ENCODE data around the gene JUND. TPM values are rescaled to one million over a fixed set of nuclear protein-coding genes. Genes with fewer than 3 reads are reported as not detected.

Gene JUND
- total and polyA plus RNA-seq, 5 donors from 2014 or later = 30.7 to 1,564 (median 71.7) TPM

DNA sequence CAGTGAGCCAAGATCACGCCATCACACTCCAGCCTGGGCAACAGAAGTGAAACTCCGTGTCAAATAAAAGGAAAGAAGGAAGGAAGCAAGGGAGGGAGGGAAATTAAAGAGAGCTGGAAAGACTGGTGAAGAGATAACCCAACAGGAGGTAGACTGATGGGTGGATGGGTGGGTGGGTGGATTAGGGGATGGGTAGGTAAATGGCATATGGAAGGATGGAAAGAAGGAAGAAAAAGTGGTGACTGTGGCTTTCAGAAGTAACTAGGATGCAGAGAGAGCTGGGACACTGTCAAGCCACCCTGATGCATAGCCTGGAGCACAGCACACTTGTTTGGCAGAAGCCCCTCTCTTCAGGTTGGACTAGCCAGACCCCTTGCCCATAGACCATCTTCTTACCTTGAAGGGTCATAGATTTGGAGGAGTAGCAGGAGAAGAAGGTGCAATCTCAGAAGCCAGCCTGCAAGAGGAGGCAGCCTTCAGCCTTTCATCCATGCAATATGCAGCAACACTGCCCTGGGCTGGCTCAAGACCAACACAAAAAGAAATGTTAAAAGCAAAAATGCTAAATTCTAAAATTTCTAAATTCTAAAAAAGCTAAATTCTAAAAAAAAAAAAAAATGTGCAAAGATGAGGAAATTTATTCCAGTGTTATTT lies 12.2 kb downstream of the JUND start:
- DNase-seq = peak in 1 of 3 donors; percentile 28
- Mint-ChIP-seq H3K27me3 (peaks cover 19% of the 10 kb centered on the region), H3K9me3 (peaks cover 0 to 14% (median 0%) of the 10 kb centered on the region in 7 donors), H3K36me3 (peaks cover 16% of the 10 kb centered on the region), H3K27ac (no peak overlapping the region), H3K4me3 (peak overlapping the region in 2 of 4 donors; percentile 47 to 98), H3K4me1 (peaks cover 0 to 22% (median 5%) of the 10 kb centered on the region in 4 donors)
- no peaks in the 10 kb centered on the region for H3K4me1 ChIP-seq (ENCODE audit: control insufficient read depth, insufficient read depth, low read length, poor library complexity, severe bottlenecking)
- H3K4me3 ChIP-seq (ENCODE audit: low read depth, low read length) = no peak overlapping the region
- H3K36me3 ChIP-seq (ENCODE audit: control insufficient read depth, insufficient read depth, low read length) = peaks cover 20% of the 10 kb centered on the region
- ATAC-seq (ENCODE audit: low read depth in 2 of 2) = no peak
- no peak overlapping the region for H3K27ac ChIP-seq (ENCODE audit: insufficient read depth, low read length, poor library complexity, severe bottlenecking)
- H3K9me3 ChIP-seq (ENCODE audit: control insufficient read depth in 2 of 2, low read length in 2 of 2) = no peaks in the 10 kb centered on the region
- no peaks in the 10 kb centered on the region for H3K27me3 ChIP-seq (ENCODE audit: control insufficient read depth, insufficient read depth, low read length)

DNA sequence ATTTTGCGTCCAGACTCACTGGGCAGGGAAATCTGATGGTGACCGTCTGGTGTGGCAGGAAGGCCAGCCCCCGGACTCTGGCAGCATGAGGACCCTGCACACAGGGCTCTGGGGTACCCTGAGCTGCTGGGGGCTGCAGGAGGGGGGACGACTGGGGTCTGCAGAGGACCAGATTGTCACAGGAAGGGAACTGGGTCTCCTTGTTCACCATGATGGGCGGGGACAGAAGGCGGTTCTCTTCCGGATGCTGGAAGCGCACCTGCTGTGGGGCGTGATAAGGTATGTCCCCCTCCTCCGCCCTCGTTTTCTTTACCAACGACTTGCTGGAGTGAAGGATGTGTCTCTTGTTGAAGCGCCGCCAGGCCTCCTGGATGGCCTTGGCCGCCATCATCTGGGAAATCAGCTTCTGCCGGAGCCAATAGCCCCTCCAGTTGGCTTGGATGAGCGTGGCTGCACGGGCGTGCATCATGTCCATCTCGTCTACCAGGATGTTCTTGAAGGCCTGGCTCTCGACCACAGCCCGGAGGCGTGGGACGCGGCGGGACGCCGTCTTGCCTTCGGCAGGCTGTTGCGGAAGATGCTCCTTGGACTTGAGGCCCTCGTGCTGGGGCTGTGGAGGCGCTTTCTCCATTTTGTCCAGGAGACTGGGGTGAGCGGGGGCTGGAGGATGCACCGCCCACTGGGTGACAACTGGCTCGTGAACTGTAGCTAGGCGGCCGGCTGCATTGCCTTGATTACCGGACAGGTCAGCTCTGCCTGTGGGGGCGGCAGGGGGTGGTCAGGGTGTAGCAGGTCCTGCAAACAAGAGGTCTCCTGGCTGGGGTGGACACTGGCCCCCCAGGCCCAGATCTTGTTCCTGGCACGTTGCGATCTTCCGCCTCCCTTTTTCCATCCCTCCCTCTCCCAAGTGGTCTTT lies 14.4 kb downstream of the JUND start:
- peaks cover 16% of the 10 kb centered on the region for H3K36me3 Mint-ChIP-seq
- H3K4me1 Mint-ChIP-seq = peaks cover 0 to 8% (median 2%) of the 10 kb centered on the region in 4 donors
- Histone ChIP-seq H3K9me3 (ENCODE audit: control insufficient read depth in 2 of 2, low read length in 2 of 2) (no peaks in the 10 kb centered on the region), H3K36me3 (ENCODE audit: control insufficient read depth, insufficient read depth, low read length) (peaks cover 20% of the 10 kb centered on the region), H3K4me1 (ENCODE audit: control insufficient read depth, insufficient read depth, low read length, poor library complexity, severe bottlenecking) (no peaks in the 10 kb centered on the region), H3K27me3 (ENCODE audit: control insufficient read depth, insufficient read depth, low read length) (no peaks in the 10 kb centered on the region), H3K4me3 (ENCODE audit: low read depth, low read length) (no peak overlapping the region), H3K27ac (ENCODE audit: insufficient read depth, low read length, poor library complexity, severe bottlenecking) (no peak overlapping the region)
- ATAC-seq (ENCODE audit: low read depth in 2 of 2) (no peak), DNase-seq (peak in 1 of 3 donors; percentile 43)
- peaks cover 14% of the 10 kb centered on the region for H3K27me3 Mint-ChIP-seq
- H3K9me3 Mint-ChIP-seq = peaks cover 0 to 9% (median 0%) of the 10 kb centered on the region in 7 donors
- H3K4me3 Mint-ChIP-seq = peak overlapping the region in 2 of 4 donors; percentile 26 to 51
- peak overlapping the region in 1 of 3 donors; percentile 47 for H3K27ac Mint-ChIP-seq

DNA sequence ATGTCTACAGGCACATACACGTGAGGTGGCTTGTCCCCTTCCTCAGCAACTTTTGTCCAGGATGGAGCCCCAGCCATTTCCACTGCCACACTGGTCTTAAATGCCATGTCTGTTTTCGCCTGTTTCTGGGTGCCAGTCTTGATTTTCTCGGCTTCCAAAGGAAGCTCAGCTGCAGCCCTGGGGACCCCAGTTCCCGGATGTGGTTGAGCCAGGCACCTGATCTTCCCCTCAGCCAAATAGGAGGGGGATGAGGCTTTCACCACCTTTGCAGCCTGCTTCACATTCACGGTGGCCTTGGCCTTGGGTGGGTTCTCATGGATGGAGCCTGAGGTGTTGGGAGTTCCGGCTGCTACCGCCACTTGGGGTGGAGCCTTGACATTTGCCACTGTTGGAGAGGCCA lies 15.8 kb downstream of the JUND start:
- Histone ChIP-seq H3K4me3 (ENCODE audit: low read depth, low read length) (no peak overlapping the region), H3K4me1 (ENCODE audit: control insufficient read depth, insufficient read depth, low read length, poor library complexity, severe bottlenecking) (no peaks in the 10 kb centered on the region), H3K27me3 (ENCODE audit: control insufficient read depth, insufficient read depth, low read length) (no peaks in the 10 kb centered on the region), H3K9me3 (ENCODE audit: control insufficient read depth in 2 of 2, low read length in 2 of 2) (no peaks in the 10 kb centered on the region), H3K36me3 (ENCODE audit: control insufficient read depth, insufficient read depth, low read length) (peaks cover 20% of the 10 kb centered on the region), H3K27ac (ENCODE audit: insufficient read depth, low read length, poor library complexity, severe bottlenecking) (no peak overlapping the region)
- ATAC-seq (ENCODE audit: low read depth in 2 of 2) = no peak
- Mint-ChIP-seq H3K4me1 (peaks cover 0 to 4% (median 2%) of the 10 kb centered on the region in 4 donors), H3K36me3 (peaks cover 16% of the 10 kb centered on the region), H3K27me3 (peaks cover 8% of the 10 kb centered on the region), H3K4me3 (peak overlapping the region in 1 of 4 donors; percentile 4), H3K9me3 (peaks cover 0 to 6% (median 0%) of the 10 kb centered on the region in 7 donors), H3K27ac (peak overlapping the region in 2 of 3 donors; percentile 47 to 76)
- DNase-seq = peak in 1 of 3 donors; percentile 30

DNA sequence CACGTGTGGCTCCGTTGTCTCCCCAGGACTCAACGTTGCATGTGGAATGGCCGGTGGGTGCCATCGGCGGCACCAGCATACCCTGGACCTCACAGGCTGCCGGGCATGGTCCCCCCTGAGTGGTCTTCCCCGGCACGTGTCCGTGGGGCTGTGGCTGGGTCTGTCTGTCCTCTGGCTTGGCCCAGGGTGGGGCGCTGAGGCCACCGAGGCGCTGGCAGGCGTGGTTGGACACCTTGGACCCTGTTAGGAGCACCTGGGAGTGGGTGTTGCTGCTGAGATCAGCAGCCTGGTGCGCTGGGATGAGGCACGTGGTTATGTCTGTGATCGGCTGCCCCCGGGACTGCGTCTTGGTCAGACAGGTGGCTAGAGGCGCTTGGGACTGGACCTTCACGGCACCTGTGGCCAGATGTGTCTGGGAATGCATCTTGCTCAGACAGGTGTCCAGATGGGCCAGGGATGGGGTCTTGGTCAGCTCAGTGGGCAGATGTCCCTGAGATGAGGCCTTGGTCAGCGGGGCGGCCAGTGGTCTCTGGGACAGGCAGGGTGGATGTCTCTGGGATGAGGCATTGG lies 16.4 kb downstream of the JUND start:
- Histone ChIP-seq H3K4me1 (ENCODE audit: control insufficient read depth, insufficient read depth, low read length, poor library complexity, severe bottlenecking) (no peaks in the 10 kb centered on the region), H3K36me3 (ENCODE audit: control insufficient read depth, insufficient read depth, low read length) (peaks cover 20% of the 10 kb centered on the region), H3K9me3 (ENCODE audit: control insufficient read depth in 2 of 2, low read length in 2 of 2) (no peaks in the 10 kb centered on the region), H3K27ac (ENCODE audit: insufficient read depth, low read length, poor library complexity, severe bottlenecking) (no peak overlapping the region), H3K27me3 (ENCODE audit: control insufficient read depth, insufficient read depth, low read length) (no peaks in the 10 kb centered on the region), H3K4me3 (ENCODE audit: low read depth, low read length) (no peak overlapping the region)
- peaks cover 0 to 6% (median 0%) of the 10 kb centered on the region in 7 donors for H3K9me3 Mint-ChIP-seq
- DNase-seq (peak in 1 of 3 donors; percentile 22), ATAC-seq (ENCODE audit: low read depth in 2 of 2) (no peak)
- peaks cover 0 to 4% (median 2%) of the 10 kb centered on the region in 4 donors for H3K4me1 Mint-ChIP-seq
- peak overlapping the region in 1 of 4 donors; percentile 8 for H3K4me3 Mint-ChIP-seq
- peaks cover 5% of the 10 kb centered on the region for H3K27me3 Mint-ChIP-seq
- H3K27ac Mint-ChIP-seq = no peak overlapping the region
- peaks cover 16% of the 10 kb centered on the region for H3K36me3 Mint-ChIP-seq

DNA sequence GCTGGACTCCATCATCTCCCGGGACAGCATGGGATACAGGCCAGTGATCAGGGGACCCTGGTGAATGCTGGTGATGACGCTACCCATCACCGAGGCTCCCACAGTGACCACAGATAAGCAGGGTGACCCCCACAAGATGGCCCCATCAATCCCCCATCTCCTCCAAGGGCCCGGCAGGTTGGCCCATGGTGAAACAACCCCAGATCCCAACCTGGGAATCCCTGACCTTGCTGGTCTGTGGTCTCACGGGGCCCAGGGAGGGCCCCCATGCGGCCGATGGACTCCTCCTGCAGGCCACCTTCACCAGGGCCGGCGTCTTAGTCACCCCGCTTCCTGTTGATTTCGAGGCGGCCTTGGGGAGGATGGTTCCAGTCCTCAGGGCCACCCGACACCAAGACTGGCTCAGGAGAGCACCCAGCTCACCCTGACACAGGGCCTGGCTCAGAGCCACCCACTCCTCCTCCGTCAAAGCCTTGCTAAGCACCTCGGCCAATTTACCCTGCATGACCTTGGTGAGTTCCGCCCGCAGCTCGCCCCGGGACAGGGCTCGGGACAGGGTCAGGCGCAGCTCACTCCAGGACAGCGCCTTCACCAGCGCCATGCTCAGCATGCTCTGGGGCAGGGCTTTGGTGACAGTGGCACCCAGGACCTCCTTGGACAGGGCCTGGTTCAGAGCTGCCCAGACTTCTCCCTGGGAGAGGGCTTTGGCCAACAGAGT lies 17.1 kb downstream of the JUND start:
- H3K4me3 Mint-ChIP-seq = no peak overlapping the region

DNA sequence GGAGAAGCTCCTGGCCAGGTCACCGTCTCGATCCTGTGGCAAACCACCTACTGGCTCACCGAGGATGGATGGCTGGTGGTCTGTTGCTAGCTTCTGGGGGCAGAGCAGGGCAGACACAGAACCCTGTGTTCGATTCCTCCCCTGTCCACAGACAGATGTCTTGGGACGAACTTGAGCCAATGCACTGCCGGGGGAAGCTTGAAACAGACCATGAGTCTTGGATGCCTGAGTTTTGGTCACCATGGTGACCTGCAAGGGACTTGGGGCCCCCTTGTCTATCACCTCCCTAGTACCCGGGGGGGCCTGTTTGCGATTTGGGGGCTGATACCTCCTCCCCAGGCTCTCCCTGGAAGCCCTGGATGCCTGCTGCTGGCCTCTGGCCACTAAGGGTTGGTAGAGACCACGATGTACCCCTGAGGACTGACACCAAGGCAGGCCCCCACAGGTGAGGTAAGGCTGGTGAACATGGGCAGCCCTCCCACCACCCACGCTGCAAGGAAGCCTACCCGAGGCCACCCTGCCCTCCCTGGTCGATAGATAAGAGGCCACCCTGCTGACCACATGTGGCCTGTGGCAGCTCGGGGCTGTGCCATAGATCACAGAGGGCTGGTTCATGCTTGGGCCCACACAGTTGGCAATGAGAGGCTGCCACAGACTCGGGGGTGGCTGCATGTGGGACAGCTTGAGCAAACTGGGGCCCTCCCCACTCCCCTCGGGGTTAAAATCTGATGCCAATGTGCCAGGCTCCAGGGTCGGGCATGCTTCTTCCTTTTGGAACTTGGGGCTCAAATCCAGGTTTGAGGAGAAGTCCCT lies 17.9 kb downstream of the JUND start:
- no peak overlapping the region for H3K27ac ChIP-seq (ENCODE audit: insufficient read depth, low read length, poor library complexity, severe bottlenecking)
- Mint-ChIP-seq H3K27ac (no peak overlapping the region), H3K4me1 (peaks cover 0 to 3% (median under 1%) of the 10 kb centered on the region in 4 donors), H3K9me3 (peaks cover 0 to 4% (median 0%) of the 10 kb centered on the region in 7 donors), H3K27me3 (peaks cover 5% of the 10 kb centered on the region), H3K4me3 (peak overlapping the region in 1 of 4 donors; percentile 54), H3K36me3 (peaks cover 16% of the 10 kb centered on the region)
- no peaks in the 10 kb centered on the region for H3K4me1 ChIP-seq (ENCODE audit: control insufficient read depth, insufficient read depth, low read length, poor library complexity, severe bottlenecking)
- DNase-seq = no peak
- H3K9me3 ChIP-seq (ENCODE audit: control insufficient read depth in 2 of 2, low read length in 2 of 2) = no peaks in the 10 kb centered on the region
- no peaks in the 10 kb centered on the region for H3K27me3 ChIP-seq (ENCODE audit: control insufficient read depth, insufficient read depth, low read length)
- peaks cover 18% of the 10 kb centered on the region for H3K36me3 ChIP-seq (ENCODE audit: control insufficient read depth, insufficient read depth, low read length)
- H3K4me3 ChIP-seq (ENCODE audit: low read depth, low read length) = no peak overlapping the region
- no peak for ATAC-seq (ENCODE audit: low read depth in 2 of 2)

More for the DNA sequence above, 17.1 kb downstream of the JUND start:
- H3K27me3 Mint-ChIP-seq = peaks cover 5% of the 10 kb centered on the region
- ATAC-seq (ENCODE audit: low read depth in 2 of 2) (no peak), DNase-seq (peak in 1 of 3 donors; percentile 17)
- H3K27ac Mint-ChIP-seq = no peak overlapping the region
- peaks cover 0 to 4% (median 2%) of the 10 kb centered on the region in 4 donors for H3K4me1 Mint-ChIP-seq
- peaks cover 0 to 4% (median 0%) of the 10 kb centered on the region in 7 donors for H3K9me3 Mint-ChIP-seq
- Histone ChIP-seq H3K4me3 (ENCODE audit: low read depth, low read length) (no peak overlapping the region), H3K4me1 (ENCODE audit: control insufficient read depth, insufficient read depth, low read length, poor library complexity, severe bottlenecking) (no peaks in the 10 kb centered on the region), H3K9me3 (ENCODE audit: control insufficient read depth in 2 of 2, low read length in 2 of 2) (no peaks in the 10 kb centered on the region), H3K27me3 (ENCODE audit: control insufficient read depth, insufficient read depth, low read length) (no peaks in the 10 kb centered on the region), H3K36me3 (ENCODE audit: control insufficient read depth, insufficient read depth, low read length) (peaks cover 20% of the 10 kb centered on the region), H3K27ac (ENCODE audit: insufficient read depth, low read length, poor library complexity, severe bottlenecking) (no peak overlapping the region)
- H3K36me3 Mint-ChIP-seq = peaks cover 16% of the 10 kb centered on the region
